Right renal pelvis (tissue), 4 donors: ENCODE measurements around the gene TSPAN33. TPM values are rescaled to one million over a fixed set of nuclear protein-coding genes. Genes with fewer than 3 reads are reported as not detected.
"Not testable (repeated sequence)": the region's sequence is repeated elsewhere in the genome, so short reads cannot be mapped to it uniquely, and the experiment has no call there.

Experiments
- DNase-seq, 4 donors: peaks; one replicate each; pipeline ENCODE4 v3.0.0-alpha.2; 2013; ENCODE audit warnings: low read depth in 4 of 4, low spot score in 3 of 4, missing footprints in 1 of 4
- polyA plus RNA-seq, 4 donors: library from polyadenylated mRNA; unstranded; fragments of 120-200 nt; gene quantifications; one replicate each; pipeline ENCODE4 v1.2.1, GENCODE V29; 2013; ENCODE audit not compliant: insufficient read length in 4 of 4

The TSPAN33 gene
- polyA plus RNA-seq, 4 donors: 64.4 to 77.0 (median 72.6) TPM

- DNase-seq: peak in 1 of 4 donors; percentile 55
Measured at GRCh38 chr7:129169171-129169671, 24.7 kb downstream of the TSPAN33 start.

GRCh38 chr7:129169686-129170440 is 25.4 kb downstream of the TSPAN33 start:
- DNase-seq: no peak

GRCh38 chr7:129170441-129171021 is 26.0 kb downstream of the TSPAN33 start:
- no peak for DNase-seq

- DNase-seq: not testable (repeated sequence)
Measured at GRCh38 chr7:129173861-129174260, 29.4 kb downstream of the TSPAN33 start.

- DNase-seq: no peak
Measured at GRCh38 chr7:129176916-129177710, 32.6 kb downstream of the TSPAN33 start.

- DNase-seq: no peak
Measured at GRCh38 chr7:129184981-129185670, 40.6 kb downstream of the TSPAN33 start.

GRCh38 chr7:129186749-129187260 is 42.3 kb downstream of the TSPAN33 start:
- no peak for DNase-seq

GRCh38 chr7:129187681-129188371 is 43.3 kb downstream of the TSPAN33 start:
- DNase-seq: no peak

GRCh38 chr7:129188372-129188891 is 43.9 kb downstream of the TSPAN33 start, which contains the start of gene SMO:
TSS of gene SMO (plus strand) at chr7:129188633. CDS start at chr7:129189152, 519 bp downstream.
- peak in 3 of 4 donors; percentile 81 to 87 (median 84) for DNase-seq

- DNase-seq: no peak
Measured at GRCh38 chr7:129188892-129189660, 44.6 kb downstream of the TSPAN33 start.

- no peak for DNase-seq
Measured at GRCh38 chr7:129189661-129190310, 45.3 kb downstream of the TSPAN33 start.

GRCh38 chr7:129191272-129191671 is 46.8 kb downstream of the TSPAN33 start:
- DNase-seq: no peak

- no peak for DNase-seq
Measured at GRCh38 chr7:129193892-129194291, 49.4 kb downstream of the TSPAN33 start.

- no peak for DNase-seq
Measured at GRCh38 chr7:129197771-129198170, 53.3 kb downstream of the TSPAN33 start.

GRCh38 chr7:129199406-129199805 is 54.9 kb downstream of the TSPAN33 start:
- no peak for DNase-seq

GRCh38 chr7:129202058-129202777 is 57.7 kb downstream of the TSPAN33 start:
- DNase-seq: no peak

- no peak for DNase-seq
Measured at GRCh38 chr7:129203050-129203741, 58.7 kb downstream of the TSPAN33 start.
